Keratinocyte (primary cell): ENCODE results near the gene TMEM119. TPM values are rescaled to one million over a fixed set of nuclear protein-coding genes. Genes with fewer than 3 reads are reported as not detected.

Experiments used
- DNase-seq: peaks from one replicate; pipeline ENCODE4 v3.0.0-alpha.2; 2011; ENCODE audit warnings: low read depth, missing footprints, low spot score
- FAIRE-seq: peaks from 2 replicates; lab custom pipeline; 2011; peaks lifted over from hg19 to GRCh38; lab: Jason Lieb, UNC
- H2AFZ ChIP-seq: 2 replicates; pipeline ENCODE4 v1.6.0; 2012; ENCODE audit warnings: low read length, control low read depth, inconsistent platforms; ENCODE audit not compliant: control insufficient read depth
- H3K27ac ChIP-seq: 2 replicates; pipeline ENCODE4 v1.5.1; 2011; ENCODE audit warnings: low read length; ENCODE audit not compliant: control insufficient read depth, insufficient read depth
- H3K27me3 ChIP-seq: 3 replicates; pipeline ENCODE4 v1.6.0; 2011; ENCODE audit warnings: low read length; ENCODE audit not compliant: control insufficient read depth, insufficient read depth; ENCODE audit errors: extremely low read depth
- H3K36me3 ChIP-seq, 2 experiments: 2 replicates in 1 of 2; 3 replicates in 1 of 2; pipeline ENCODE4 v1.5.1; 2011; ENCODE audit warnings: low read length in 2 of 2, mild to moderate bottlenecking in 1 of 2; ENCODE audit not compliant: control insufficient read depth in 2 of 2, insufficient read depth in 2 of 2; ENCODE audit errors: extremely low read depth in 1 of 2
- H3K4me1 ChIP-seq: 3 replicates; pipeline ENCODE4 v1.5.1; 2011; ENCODE audit warnings: low read length; ENCODE audit not compliant: control insufficient read depth, insufficient read depth; ENCODE audit errors: extremely low read depth
- H3K4me2 ChIP-seq: 3 replicates; pipeline ENCODE4 v1.6.0; 2011; ENCODE audit warnings: low read depth, low read length; ENCODE audit not compliant: control insufficient read depth, insufficient read depth; ENCODE audit errors: extremely low read depth
- H3K4me3 ChIP-seq, 3 experiments: fragments of 200-600 bp in 1 of 3; sonication (generic) in 1 of 3; 2 replicates in 2 of 3; 3 replicates in 1 of 3; pipeline ENCODE4 v1.5.1; 2011 to 2016; ENCODE audit warnings: low read length in 3 of 3, mild to moderate bottlenecking in 3 of 3, control low read depth in 2 of 3, inconsistent platforms in 1 of 3, low read depth in 1 of 3, mixed read lengths in 1 of 3, mixed run types in 1 of 3, moderate library complexity in 1 of 3; ENCODE audit not compliant: control insufficient read depth in 2 of 3, insufficient read depth in 2 of 3; ENCODE audit errors: extremely low read depth in 1 of 3
- H3K79me2 ChIP-seq: 2 replicates; pipeline ENCODE4 v1.6.0; 2012; ENCODE audit warnings: low read length; ENCODE audit not compliant: control insufficient read depth, insufficient read depth
- H3K9ac ChIP-seq: 3 replicates; pipeline ENCODE4 v1.6.0; 2011; ENCODE audit warnings: low read length; ENCODE audit not compliant: control insufficient read depth, insufficient read depth; ENCODE audit errors: extremely low read depth
- H3K9me1 ChIP-seq: 3 replicates; pipeline ENCODE4 v1.6.0; 2011; ENCODE audit warnings: low read length; ENCODE audit not compliant: control insufficient read depth, insufficient read depth; ENCODE audit errors: extremely low read depth
- H3K9me3 ChIP-seq: 2 replicates; pipeline ENCODE4 v1.5.1; 2012; ENCODE audit warnings: low read depth, low read length; ENCODE audit not compliant: control insufficient read depth
- H4K20me1 ChIP-seq: 3 replicates; pipeline ENCODE4 v1.6.0; 2011; ENCODE audit warnings: low read length; ENCODE audit not compliant: control insufficient read depth, insufficient read depth; ENCODE audit errors: extremely low read depth
- CTCF ChIP-seq, 3 experiments: IDR thresholded peaks in 1 of 3; conservative IDR thresholded peaks in 1 of 3; optimal IDR thresholded peaks in 1 of 3; 2 replicates in 2 of 3; 3 replicates in 1 of 3; pipeline versions ENCODE3 to v1.5.1; 2011; ENCODE audit warnings: low read length in 3 of 3, mild to moderate bottlenecking in 3 of 3, moderate library complexity in 2 of 3, control low read depth in 1 of 3, inconsistent platforms in 1 of 3; ENCODE audit not compliant: insufficient read depth in 2 of 3; ENCODE audit errors: extremely low read depth in 1 of 3
- EZH2 ChIP-seq: IDR thresholded peaks from one replicate; pipeline ENCODE4 v1.6.1; 2012; ENCODE audit warnings: inconsistent platforms, mild to moderate bottlenecking, low read length, moderate library complexity
- dilution Hi-C: fragments of 300-500 bp; cut with MboI; formaldehyde crosslinking; loops from one replicate; pipeline ENCODE4 v1.7.0; 2020; ENCODE audit warnings: low sequenced_read_pairs; ENCODE audit not compliant: extremely low pct_ligation_motif_present
- polyA plus RNA-seq, 5 experiments: library from polyadenylated mRNA; depleted of rRNA in 3 of 5; stranded (reverse) in 3 of 5; stranded (forward) in 1 of 5; unstranded in 1 of 5; fragments of >200 nt; gene quantifications; 1 replicate in 1 of 5; 2 replicates in 3 of 5; 3 replicates in 1 of 5; pipeline versions ENCODE4 v1.2.1 to v1.2.3, GENCODE V29; 2011 to 2012; ENCODE audit warnings: missing spikeins in 2 of 5, low read depth in 1 of 5, low replicate concordance in 1 of 5

Gene TMEM119
- polyA plus RNA-seq, 1 donor (not counting 4 experiments of a cell fraction or from before 2014, with no cell fraction given) = not detected

- Histone ChIP-seq H3K79me2 (no peaks in the 10 kb centered on the region), H4K20me1 (no peaks in the 10 kb centered on the region), H3K4me1 (no peaks in the 10 kb centered on the region), H3K27me3 (peaks cover 10% of the 10 kb centered on the region), H3K9me3 (no peaks in the 10 kb centered on the region), H3K36me3 (no peaks in the 10 kb centered on the region), H3K4me3 (no peak overlapping the region), H3K4me2 (no peak overlapping the region), H3K9me1 (no peaks in the 10 kb centered on the region), H3K9ac (no peak overlapping the region), H3K27ac (no peak overlapping the region), H2AFZ (no peak overlapping the region)
- no peak for FAIRE-seq
- TF ChIP-seq CTCF (optimal IDR thresholded peaks at IDR 0.05 in 1 of 3, IDR thresholded peaks at IDR 0.05 in 1 of 3, conservative IDR thresholded peaks at IDR 0.05 in 1 of 3; ENCODE audit: extremely low read depth in 1 of 3, insufficient read depth in 2 of 3, low read length in 3 of 3) (no peak), EZH2 (no peak)
- dilution Hi-C loops = no loop called here
- no peak for DNase-seq
Measured at GRCh38 chr12:108605000-108605689, 7.3 kb upstream of the TMEM119 start.

- H3K79me2 ChIP-seq = no peaks in the 10 kb centered on the region
- H3K27ac ChIP-seq = no peak overlapping the region
- no peak overlapping the region for H3K4me3 ChIP-seq
- no peaks in the 10 kb centered on the region for H3K9me3 ChIP-seq
- H4K20me1 ChIP-seq = no peaks in the 10 kb centered on the region
- no peaks in the 10 kb centered on the region for H3K9me1 ChIP-seq
- H3K4me2 ChIP-seq = no peak overlapping the region
- FAIRE-seq (no peak), DNase-seq (no peak)
- no peak overlapping the region for H2AFZ ChIP-seq
- dilution Hi-C loops = no loop called here
- TF ChIP-seq EZH2 (no peak), CTCF (optimal IDR thresholded peaks at IDR 0.05 in 1 of 3, IDR thresholded peaks at IDR 0.05 in 1 of 3, conservative IDR thresholded peaks at IDR 0.05 in 1 of 3; ENCODE audit: extremely low read depth in 1 of 3, insufficient read depth in 2 of 3, low read length in 3 of 3) (no peak)
- no peaks in the 10 kb centered on the region for H3K36me3 ChIP-seq
- H3K4me1 ChIP-seq = no peaks in the 10 kb centered on the region
- H3K27me3 ChIP-seq = peaks cover 14% of the 10 kb centered on the region
- H3K9ac ChIP-seq = no peak overlapping the region
Measured at GRCh38 chr12:108604208-108604941, 6.5 kb upstream of the TMEM119 start.
